Mucosa of descending colon (tissue), 3 donors: Measurements from ENCODE around the gene KCNE5. TPM values are rescaled to one million over a fixed set of nuclear protein-coding genes. Genes with fewer than 3 reads are reported as not detected.
"Not testable (repeated sequence)": the region's sequence is repeated elsewhere in the genome, so short reads cannot be mapped to it uniquely, and the experiment has no call there.

ENCODE experiments used
- ATAC-seq: fragments of 200-7000 bp; cut with Tn5 transposase; one replicate; pipeline ENCODE4 v1.9.1; 2020; ENCODE audit warnings: mild to moderate bottlenecking, moderate library complexity
- DNase-seq, 3 donors: peaks; one replicate each; pipeline ENCODE4 v3.0.0-alpha.2; 2020
- H3K36me3 ChIP-seq: fragments of 200-600 bp; one replicate; pipeline ENCODE4 v1.8.0; 2021; ENCODE audit warnings: low read depth, mild to moderate bottlenecking
- H3K4me1 ChIP-seq: fragments of 200-600 bp; one replicate; pipeline ENCODE4 v1.8.0; 2021; ENCODE audit warnings: low read depth, mild to moderate bottlenecking
- H3K4me3 ChIP-seq: fragments of 200-600 bp; one replicate; pipeline ENCODE4 v1.8.0; 2021; ENCODE audit warnings: mild to moderate bottlenecking
- H3K9me3 ChIP-seq: fragments of 200-600 bp; one replicate; pipeline ENCODE4 v1.8.0; 2021; ENCODE audit warnings: mild to moderate bottlenecking
- intact Hi-C, 2 donors: fragments of 100-400 bp; cut with DNase I in 1 of 2; cut with micrococcal nuclease in 1 of 2; formaldehyde crosslinking; loops; one replicate each; pipeline versions ENCODE4 v1.11.0 to v1.11.1; 2022; cut with DNase I, micrococcal nuclease
- total RNA-seq, 3 donors: library from RNA; stranded (reverse); fragmentation: NEBNext Ultra II Directional in 2 of 3; extraction: Animal tissue kit (Norgen Biotek cat#: 25700) in 2 of 3; gene quantifications; one replicate each; pipeline versions ENCODE4 v1.2.1 to v1.2.4, GENCODE V29; 2021 to 2023
- TF ChIP-seq, protein P1 (sequence below): fragments of 200-600 bp; IDR thresholded peaks from one replicate; pipeline ENCODE4 v1.8.0; 2022; ENCODE audit warnings: antibody characterized with exemption, mild to moderate bottlenecking
- donor health status: DM: no; HTN: no; CAD: no; lungs with moderate emphysema.
- donor health status: DM: no; HTN: no; CAD: no.
- donor health status: DM: no; HTN: yes; CAD: no.

The KCNE5 gene
- total RNA-seq, 3 donors from 2014 or later: not detected

- H3K4me3 ChIP-seq: no peak overlapping the region
- no peaks in the 10 kb centered on the region for H3K4me1 ChIP-seq
- DNase-seq (no peak), ATAC-seq (no peak)
- TF ChIP-seq, protein P1, sequence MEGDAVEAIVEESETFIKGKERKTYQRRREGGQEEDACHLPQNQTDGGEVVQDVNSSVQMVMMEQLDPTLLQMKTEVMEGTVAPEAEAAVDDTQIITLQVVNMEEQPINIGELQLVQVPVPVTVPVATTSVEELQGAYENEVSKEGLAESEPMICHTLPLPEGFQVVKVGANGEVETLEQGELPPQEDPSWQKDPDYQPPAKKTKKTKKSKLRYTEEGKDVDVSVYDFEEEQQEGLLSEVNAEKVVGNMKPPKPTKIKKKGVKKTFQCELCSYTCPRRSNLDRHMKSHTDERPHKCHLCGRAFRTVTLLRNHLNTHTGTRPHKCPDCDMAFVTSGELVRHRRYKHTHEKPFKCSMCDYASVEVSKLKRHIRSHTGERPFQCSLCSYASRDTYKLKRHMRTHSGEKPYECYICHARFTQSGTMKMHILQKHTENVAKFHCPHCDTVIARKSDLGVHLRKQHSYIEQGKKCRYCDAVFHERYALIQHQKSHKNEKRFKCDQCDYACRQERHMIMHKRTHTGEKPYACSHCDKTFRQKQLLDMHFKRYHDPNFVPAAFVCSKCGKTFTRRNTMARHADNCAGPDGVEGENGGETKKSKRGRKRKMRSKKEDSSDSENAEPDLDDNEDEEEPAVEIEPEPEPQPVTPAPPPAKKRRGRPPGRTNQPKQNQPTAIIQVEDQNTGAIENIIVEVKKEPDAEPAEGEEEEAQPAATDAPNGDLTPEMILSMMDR: no peak
- H3K9me3 ChIP-seq: no peaks in the 10 kb centered on the region
- no peaks in the 10 kb centered on the region for H3K36me3 ChIP-seq
- intact Hi-C loops: no loop called here
Observed at GRCh38 chrX:109643687-109644086, 18.7 kb upstream of the KCNE5 start.

DNA sequence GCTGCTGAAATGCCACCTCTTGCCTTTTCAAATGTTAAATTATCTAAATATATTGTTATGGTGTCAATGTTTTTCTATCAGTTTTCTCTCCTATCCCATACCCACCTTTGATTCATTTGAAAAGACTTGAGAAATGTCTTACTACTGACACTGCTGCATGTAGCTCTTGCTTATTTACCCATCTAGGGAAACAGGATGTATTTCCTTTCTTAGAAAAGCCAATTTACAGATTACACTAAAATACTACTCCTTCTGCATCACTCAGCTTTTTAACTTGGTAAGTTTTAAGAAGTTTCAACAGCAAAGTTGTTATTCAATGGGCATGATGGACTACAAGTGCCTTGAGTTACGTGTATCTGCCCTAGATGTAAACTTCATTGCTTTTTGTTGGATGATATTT is 13.2 kb upstream of the KCNE5 start:
- Histone ChIP-seq H3K9me3 (no peaks in the 10 kb centered on the region), H3K4me1 (no peaks in the 10 kb centered on the region), H3K36me3 (no peaks in the 10 kb centered on the region), H3K4me3 (no peak overlapping the region)
- no peak for ATAC-seq
- intact Hi-C loops: no loop called here
- TF ChIP-seq, protein P1: no peak
- DNase-seq: no peak

DNA sequence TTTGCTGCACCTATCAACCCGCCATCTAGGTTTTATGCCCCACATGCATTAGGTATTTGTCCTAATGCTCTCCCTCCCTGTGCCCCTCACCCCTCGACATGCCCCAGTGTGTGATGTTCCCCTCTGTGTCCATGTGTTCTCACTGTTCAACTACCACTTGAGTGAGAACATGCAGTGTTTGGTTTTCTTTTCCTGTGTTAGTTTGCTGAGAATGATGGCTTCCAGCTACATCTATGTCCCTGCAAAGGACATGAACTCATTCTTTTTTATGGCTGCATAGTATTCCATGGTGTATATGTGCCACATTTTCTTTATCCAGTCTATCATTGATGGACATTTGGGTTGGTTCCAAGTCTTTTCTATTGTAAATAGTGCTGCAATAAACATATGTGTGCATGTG is 12.5 kb upstream of the KCNE5 start:
- H3K4me1 ChIP-seq, H3K9me3 ChIP-seq, DNase-seq, ATAC-seq, intact Hi-C loops, H3K36me3 ChIP-seq, H3K4me3 ChIP-seq: not testable (repeated sequence)

DNA sequence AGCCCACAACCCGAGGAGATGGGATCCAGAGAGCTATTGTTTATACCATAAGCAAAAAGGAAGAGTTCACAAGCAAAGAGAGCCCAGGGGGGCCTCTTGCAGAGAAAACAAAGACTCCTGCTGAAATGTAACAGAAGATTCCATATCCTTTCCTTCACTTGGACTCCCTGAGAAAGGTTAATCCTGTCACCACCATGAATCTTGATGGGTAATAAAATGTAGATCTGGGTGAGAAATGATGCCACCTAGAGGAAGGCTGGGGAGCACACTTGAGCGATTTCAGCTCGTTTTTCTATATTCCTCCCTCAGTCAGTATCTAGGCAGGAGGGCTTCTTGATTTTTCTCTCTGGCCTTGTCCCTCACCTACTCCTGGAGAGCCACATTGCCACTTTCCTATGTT is 10.2 kb upstream of the KCNE5 start:
- ATAC-seq: peak; percentile 44
- Histone ChIP-seq H3K4me1 (no peaks in the 10 kb centered on the region), H3K4me3 (no peak overlapping the region), H3K9me3 (no peaks in the 10 kb centered on the region), H3K36me3 (no peaks in the 10 kb centered on the region)
- DNase-seq: peak in 1 of 3 donors; percentile 8
- TF ChIP-seq, protein P1: no peak
- intact Hi-C loops: no loop called here

GRCh38 chrX:109632906-109633504 is 8.0 kb upstream of the KCNE5 start:
- TF ChIP-seq, protein P1: no peak
- ATAC-seq (no peak), DNase-seq (peak in 1 of 3 donors; percentile 15)
- Histone ChIP-seq H3K4me1 (no peaks in the 10 kb centered on the region), H3K36me3 (no peaks in the 10 kb centered on the region), H3K4me3 (no peak overlapping the region), H3K9me3 (no peaks in the 10 kb centered on the region)
- intact Hi-C loops: loop anchor here in 1 of 2 donors (2.0 kb wide), 1 partner anchor 146 kb away; no protein-coding TSS in a partner anchor

DNA sequence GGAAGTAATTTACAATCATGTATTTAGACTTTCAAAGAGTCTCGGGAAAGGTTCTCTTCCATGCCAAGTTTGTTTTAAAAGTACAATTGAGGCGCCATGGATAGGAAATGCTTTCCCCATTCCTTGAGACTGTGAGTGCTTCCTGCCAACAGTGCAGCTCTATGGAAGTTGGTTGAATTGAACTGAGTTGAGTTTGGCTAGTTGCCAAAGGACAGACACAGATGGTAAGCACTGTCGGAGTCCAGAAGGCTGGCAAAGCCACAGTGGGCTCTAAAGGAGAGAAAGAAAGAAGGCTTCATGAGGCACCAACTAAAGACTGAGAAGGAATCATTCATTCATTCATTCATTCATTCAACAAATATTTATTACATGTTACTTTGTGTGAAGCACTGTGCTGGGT is 4.3 kb upstream of the KCNE5 start:
- DNase-seq (no peak), ATAC-seq (no peak)
- TF ChIP-seq, protein P1: no peak
- no peaks in the 10 kb centered on the region for H3K4me1 ChIP-seq
- H3K4me3 ChIP-seq: no peak overlapping the region
- intact Hi-C loops: no loop called here
- H3K9me3 ChIP-seq: no peaks in the 10 kb centered on the region
- no peaks in the 10 kb centered on the region for H3K36me3 ChIP-seq
